Esophagus muscularis mucosa (tissue), 4 donors: ENCODE measurements around the gene UNC45A. TPM values are rescaled to one million over a fixed set of nuclear protein-coding genes. Genes with fewer than 3 reads are reported as not detected.

Source experiments
- DNase-seq: peaks from one replicate; pipeline ENCODE4 v3.0.0-alpha.2; 2017; ENCODE audit errors: extremely low spot score
- H3K27ac ChIP-seq, 4 donors: fragments of 200-600 bp; sonication (generic); replicated peaks in 1 of 4; 1 replicate in 3 of 4; 2 replicates in 1 of 4; pipeline ENCODE4 v1.5.1; 2016 to 2019; ENCODE audit warnings: mild to moderate bottlenecking in 1 of 4
- H3K27me3 ChIP-seq, 4 donors: fragments of 200-600 bp; sonication (generic); one replicate each; pipeline versions ENCODE4 v1.5.1 to v1.6.0; 2016 to 2019
- H3K36me3 ChIP-seq, 4 donors: fragments of 200-600 bp; sonication (generic); one replicate each; pipeline ENCODE4 v1.5.1; 2016 to 2019
- H3K4me1 ChIP-seq, 4 donors: fragments of 200-600 bp; sonication (generic); one replicate each; pipeline ENCODE4 v1.5.1; 2016 to 2019
- H3K4me3 ChIP-seq, 4 donors: fragments of 200-600 bp; sonication (generic); 1 replicate in 2 of 4; 2 replicates in 2 of 4; pipeline ENCODE4 v1.5.1; 2016 to 2019; ENCODE audit warnings: mild to moderate bottlenecking in 4 of 4, moderate library complexity in 1 of 4
- H3K9me3 ChIP-seq, 4 donors: fragments of 200-600 bp; sonication (generic); 1 replicate in 3 of 4; 2 replicates in 1 of 4; pipeline ENCODE4 v1.5.1; 2016 to 2019
- EP300 ChIP-seq: sonication (generic); formaldehyde crosslinking; IDR thresholded peaks from one replicate; pipeline ENCODE4 v1.6.1; 2017; ENCODE audit warnings: antibody characterized with exemption
- POLR2A ChIP-seq: fragments of 450-650 bp; IDR thresholded peaks from one replicate; pipeline ENCODE4 v1.6.1; 2017; ENCODE audit warnings: antibody characterized with exemption, moderate library complexity, mild to moderate bottlenecking, low read depth
- POLR2AphosphoS5 ChIP-seq, 2 donors: sonication (generic); formaldehyde crosslinking; IDR thresholded peaks; one replicate each; pipeline ENCODE4 v1.6.1; 2017; ENCODE audit warnings: antibody characterized with exemption in 2 of 2
- WGBS: methylation state at CpG from one replicate; pipeline ENCODE4 v1.1.5; 2018; 5-methylcytosine and 5-hydroxymethylcytosine counted together
- intact Hi-C: fragments of 100-400 bp; cut with DNase I; formaldehyde crosslinking; loops from one replicate; pipeline ENCODE4 v1.15.1; 2023
- total RNA-seq, 4 donors: library from RNA; depleted of rRNA; stranded (reverse); fragments of >200 nt; gene quantifications; one replicate each; pipeline versions ENCODE4 v1.1.0 to v1.2.1, GENCODE V29; 2016
- TF ChIP-seq, protein P1 (sequence below), 3 experiments: fragments of 200-600 bp in 2 of 3; fragments of 450-650 bp in 1 of 3; sonication (generic) in 2 of 3; IDR thresholded peaks; one replicate each; pipeline ENCODE4 v1.5.1; 2017 to 2019; ENCODE audit warnings: antibody characterized with exemption in 3 of 3, mild to moderate bottlenecking in 2 of 3, moderate library complexity in 1 of 3

UNC45A gene
- total RNA-seq, 4 donors from 2014 or later: 88.6 to 113 (median 93.2) TPM

- WGBS: 80% methylated on average over 8 of the region's 8 CpGs
- peaks cover 92 to 100% (median 100%) of the 10 kb centered on the region in 4 donors for H3K36me3 ChIP-seq
These were observed 12.0 kb downstream of the UNC45A start for GRCh38 chr15:90946941-90947576.

GRCh38 chr15:90947577-90948357, 12.7 kb downstream of the UNC45A start:
- intact Hi-C loops: no loop called here
- Histone ChIP-seq H3K27me3 (no peaks in the 10 kb centered on the region), H3K36me3 (peaks cover 92 to 100% (median 100%) of the 10 kb centered on the region in 4 donors), H3K4me3 (no peak overlapping the region), H3K27ac (no peak overlapping the region), H3K9me3 (no peaks in the 10 kb centered on the region), H3K4me1 (no peaks in the 10 kb centered on the region)
- TF ChIP-seq POLR2A (no peak), POLR2AphosphoS5 (IDR thresholded peaks at IDR 0.05) (no peak), EP300 (no peak)
- TF ChIP-seq, protein P1, sequence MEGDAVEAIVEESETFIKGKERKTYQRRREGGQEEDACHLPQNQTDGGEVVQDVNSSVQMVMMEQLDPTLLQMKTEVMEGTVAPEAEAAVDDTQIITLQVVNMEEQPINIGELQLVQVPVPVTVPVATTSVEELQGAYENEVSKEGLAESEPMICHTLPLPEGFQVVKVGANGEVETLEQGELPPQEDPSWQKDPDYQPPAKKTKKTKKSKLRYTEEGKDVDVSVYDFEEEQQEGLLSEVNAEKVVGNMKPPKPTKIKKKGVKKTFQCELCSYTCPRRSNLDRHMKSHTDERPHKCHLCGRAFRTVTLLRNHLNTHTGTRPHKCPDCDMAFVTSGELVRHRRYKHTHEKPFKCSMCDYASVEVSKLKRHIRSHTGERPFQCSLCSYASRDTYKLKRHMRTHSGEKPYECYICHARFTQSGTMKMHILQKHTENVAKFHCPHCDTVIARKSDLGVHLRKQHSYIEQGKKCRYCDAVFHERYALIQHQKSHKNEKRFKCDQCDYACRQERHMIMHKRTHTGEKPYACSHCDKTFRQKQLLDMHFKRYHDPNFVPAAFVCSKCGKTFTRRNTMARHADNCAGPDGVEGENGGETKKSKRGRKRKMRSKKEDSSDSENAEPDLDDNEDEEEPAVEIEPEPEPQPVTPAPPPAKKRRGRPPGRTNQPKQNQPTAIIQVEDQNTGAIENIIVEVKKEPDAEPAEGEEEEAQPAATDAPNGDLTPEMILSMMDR (IDR thresholded peaks at IDR 0.05): no peak
- DNase-seq: no peak
- WGBS: 92% methylated on average over 11 of the region's 18 CpGs

More at GRCh38 chr15:90946941-90947576, 12.0 kb downstream of the UNC45A start:
- Histone ChIP-seq H3K27me3 (no peaks in the 10 kb centered on the region), H3K9me3 (no peaks in the 10 kb centered on the region), H3K4me3 (no peak overlapping the region), H3K27ac (no peak overlapping the region), H3K4me1 (no peaks in the 10 kb centered on the region)
- TF ChIP-seq POLR2A: no peak
- TF ChIP-seq POLR2AphosphoS5 (IDR thresholded peaks at IDR 0.05): no peak
- TF ChIP-seq EP300: no peak
- TF ChIP-seq, protein P1 (IDR thresholded peaks at IDR 0.05): no peak
- intact Hi-C loops: no loop called here
- no peak for DNase-seq

DNA sequence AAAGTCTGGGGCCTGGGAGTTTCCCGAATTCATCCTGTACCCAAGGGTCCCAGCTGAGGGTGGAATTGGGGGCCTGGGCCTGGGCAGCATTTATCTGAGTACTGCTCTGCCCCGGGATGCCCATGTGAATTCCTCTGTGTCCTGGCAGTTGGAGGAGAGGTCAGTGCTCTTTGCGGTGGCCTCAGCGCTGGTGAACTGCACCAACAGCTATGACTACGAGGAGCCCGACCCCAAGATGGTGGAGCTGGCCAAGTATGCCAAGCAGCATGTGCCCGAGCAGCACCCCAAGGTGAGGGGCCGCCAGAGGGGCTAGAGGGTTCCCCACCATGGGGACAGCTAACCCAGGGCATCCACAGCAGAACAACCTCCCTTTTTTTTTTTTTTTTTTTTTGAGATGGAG, 13.4 kb downstream of the UNC45A start:
- no peaks in the 10 kb centered on the region for H3K27me3 ChIP-seq
- TF ChIP-seq, protein P1 (IDR thresholded peaks at IDR 0.05): no peak
- TF ChIP-seq EP300: no peak
- TF ChIP-seq POLR2A: no peak
- TF ChIP-seq POLR2AphosphoS5 (IDR thresholded peaks at IDR 0.05): no peak
- intact Hi-C loops: no loop called here
- no peak overlapping the region for H3K4me3 ChIP-seq
- WGBS: 100% methylated on average over 2 of the region's 8 CpGs
- no peaks in the 10 kb centered on the region for H3K9me3 ChIP-seq
- DNase-seq: no peak
- H3K36me3 ChIP-seq: peaks cover 89 to 100% (median 100%) of the 10 kb centered on the region in 4 donors
- H3K4me1 ChIP-seq: no peaks in the 10 kb centered on the region
- H3K27ac ChIP-seq: no peak overlapping the region

DNA sequence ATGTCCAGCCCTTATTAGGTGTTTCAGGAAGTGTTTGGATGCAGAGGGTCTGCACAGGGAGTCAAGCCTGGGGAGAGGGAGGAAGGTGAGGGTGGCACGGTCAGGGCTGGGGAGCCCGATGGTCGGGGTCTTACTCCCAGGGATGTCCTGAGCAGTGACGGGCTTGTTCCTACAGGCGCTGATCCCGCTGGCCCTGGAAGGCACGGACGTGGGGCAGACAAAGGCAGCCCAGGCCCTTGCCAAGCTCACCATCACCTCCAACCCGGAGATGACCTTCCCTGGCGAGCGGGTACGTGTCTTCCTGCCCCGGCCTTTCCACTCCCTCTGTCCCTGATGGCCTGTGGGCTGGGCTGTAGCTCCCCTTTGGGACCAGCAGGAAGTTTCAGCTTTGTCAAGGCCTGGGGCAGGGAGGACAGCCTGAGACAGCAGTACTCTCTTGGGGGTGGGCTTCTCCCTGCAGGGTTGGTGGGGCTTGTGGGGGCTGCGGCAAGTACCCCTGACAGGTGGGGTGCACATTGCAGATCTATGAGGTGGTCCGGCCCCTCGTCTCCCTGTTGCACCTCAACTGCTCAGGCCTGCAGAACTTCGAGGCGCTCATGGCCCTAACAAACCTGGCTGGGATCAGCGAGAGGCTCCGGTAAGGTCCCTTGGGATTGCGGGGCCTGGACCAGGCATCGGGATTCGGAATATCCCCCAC, 15.0 kb downstream of the UNC45A start:
- H3K36me3 ChIP-seq: peaks cover 76 to 89% (median 89%) of the 10 kb centered on the region in 4 donors

More for the DNA sequence above, 15.0 kb downstream of the UNC45A start:
- Histone ChIP-seq H3K4me3 (no peak overlapping the region), H3K27ac (no peak overlapping the region), H3K9me3 (no peaks in the 10 kb centered on the region), H3K27me3 (no peaks in the 10 kb centered on the region), H3K4me1 (peaks cover 3 to 7% (median 6%) of the 10 kb centered on the region in 4 donors)
- TF ChIP-seq, protein P1 (IDR thresholded peaks at IDR 0.05): no peak
- TF ChIP-seq EP300: no peak
- no peak for TF ChIP-seq POLR2A
- TF ChIP-seq POLR2AphosphoS5 (IDR thresholded peaks at IDR 0.05): no peak
- DNase-seq: no peak
- intact Hi-C loops: loop anchor here (10.0 kb wide), 1 partner anchor 75 kb away; the partner anchor contains the start of gene VPS33B
- 91% methylated on average over 22 of the region's 23 CpGs for WGBS
